Adipose tissue (tissue), 3 donors: ENCODE data around the gene CYFIP1. TPM values are rescaled to one million over a fixed set of nuclear protein-coding genes. Genes with fewer than 3 reads are reported as not detected.

Experiments used
- H3K27ac ChIP-seq: one replicate; pipeline ENCODE4 v1.5.1; 2013; ENCODE audit warnings: low read depth, low read length
- WGBS, 3 donors: extraction: QIAGEN DNeasy Blood & Tissue Kit; methylation state at CpG; one replicate each; pipeline ENCODE4 v1.1.7; 2013; 5-methylcytosine and 5-hydroxymethylcytosine counted together
- polyA plus RNA-seq, 3 donors: library from polyadenylated mRNA; stranded (reverse); fragments of 200-250 nt; gene quantifications; one replicate each; pipeline ENCODE4 v1.2.3, GENCODE V29; 2013
- donor health status: healthy with polysubstance abuse.
- donor health status: Bipolar disorder and iron deficiency.
- donor health status: healthy.

The CYFIP1 gene
- polyA plus RNA-seq, 3 donors: 26.5 to 52.9 (median 27.3) TPM

GRCh38 chr15:22973987-22974386, 6.2 kb downstream of the CYFIP1 start:
- 74 to 89% (median 83%) methylated on average over 4 of the region's 4 CpGs for WGBS, 3 donors
- no peak overlapping the region for H3K27ac ChIP-seq

DNA sequence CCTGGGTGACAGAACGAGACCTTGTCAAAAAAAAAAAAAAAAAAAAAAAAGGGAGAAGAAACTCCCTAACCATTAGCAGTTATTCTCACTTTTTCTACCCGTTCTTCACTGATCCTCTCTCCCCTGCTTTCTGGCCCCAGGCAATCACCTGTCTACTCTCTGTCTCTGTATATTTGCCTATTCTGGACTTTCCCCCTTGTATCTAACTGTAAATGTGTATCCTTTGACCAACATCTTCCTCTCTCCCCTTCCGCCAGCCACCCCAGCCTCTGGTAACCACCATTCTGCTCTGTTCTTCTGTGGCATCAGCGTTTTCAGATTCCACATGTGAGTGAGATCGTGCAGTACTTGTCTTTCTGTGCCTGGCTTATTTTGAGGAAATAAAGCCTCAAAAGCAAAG, 6.9 kb downstream of the CYFIP1 start:
- WGBS, 3 donors: 38 to 54% (median 41%) methylated on average over 5 of the region's 5 CpGs
- H3K27ac ChIP-seq: no peak overlapping the region

DNA sequence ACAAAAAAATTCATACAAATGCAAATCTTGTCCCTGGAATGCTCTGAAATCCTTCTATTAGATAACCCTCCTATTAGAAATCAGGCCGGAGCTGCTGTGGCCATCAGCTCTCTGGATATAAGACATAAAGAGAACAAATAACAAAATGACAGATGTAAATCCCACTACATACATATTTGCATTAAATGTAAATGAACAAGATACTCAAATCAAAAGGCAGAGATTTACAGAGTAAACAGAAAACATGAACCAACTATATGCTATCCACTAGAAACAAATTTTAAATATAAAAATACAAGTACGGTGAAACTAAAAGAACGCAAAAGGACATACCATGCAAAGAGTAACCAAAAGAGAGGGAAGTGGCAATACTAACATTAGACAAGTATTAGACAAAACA, 10.7 kb downstream of the CYFIP1 start:
- no peak overlapping the region for H3K27ac ChIP-seq
- 96 to 99% (median 98%) methylated on average over 3 of the region's 3 CpGs for WGBS, 3 donors

- no peak overlapping the region for H3K27ac ChIP-seq
- 49 to 72% (median 51%) methylated on average over 5 of the region's 5 CpGs for WGBS, 3 donors
Observed at GRCh38 chr15:22968366-22968765, 11.8 kb downstream of the CYFIP1 start.

GRCh38 chr15:22967084-22967770, 12.9 kb downstream of the CYFIP1 start:
- 89 to 94% (median 90%) methylated on average over 15 of the region's 15 CpGs for WGBS, 3 donors
- no peak overlapping the region for H3K27ac ChIP-seq

GRCh38 chr15:22966321-22967083, 13.7 kb downstream of the CYFIP1 start:
- 81 to 88% (median 85%) methylated on average over 18 to 20 of the region's 20 CpGs for WGBS, 3 donors
- H3K27ac ChIP-seq: no peak overlapping the region

DNA sequence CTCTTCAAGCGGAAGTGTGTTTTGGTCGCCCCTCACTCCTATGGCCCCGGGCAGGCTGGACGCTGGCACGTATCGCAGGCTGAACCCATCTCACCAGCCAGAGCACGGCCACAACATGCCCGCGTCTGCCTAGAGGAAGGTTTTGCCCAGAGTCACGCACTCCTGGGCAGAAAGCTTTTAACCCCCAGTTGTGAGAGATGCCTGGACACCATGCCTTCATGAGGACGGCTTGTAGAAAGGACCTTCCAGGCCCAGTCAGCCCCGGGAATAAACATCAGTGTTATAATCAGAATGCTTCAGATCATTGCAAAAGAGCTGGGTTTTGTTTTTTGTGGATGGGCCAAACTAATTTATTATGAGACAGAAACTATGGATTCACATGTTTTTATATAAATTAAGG, 16.5 kb downstream of the CYFIP1 start:
- WGBS, 3 donors: 55 to 60% (median 57%) methylated on average over 12 of the region's 12 CpGs

GRCh38 chr15:22962611-22963010, 17.6 kb downstream of the CYFIP1 start:
- 93 to 97% (median 96%) methylated on average over 12 of the region's 12 CpGs for WGBS, 3 donors
- H3K27ac ChIP-seq: no peak overlapping the region

More for the DNA sequence above, 16.5 kb downstream of the CYFIP1 start:
- H3K27ac ChIP-seq: no peak overlapping the region

GRCh38 chr15:22961762-22962161, 18.4 kb downstream of the CYFIP1 start:
- 3 to 6% (median 3%) methylated on average over 1 of the region's 1 CpG for WGBS, 3 donors
- H3K27ac ChIP-seq: no peak overlapping the region

- 85 to 89% (median 87%) methylated on average over 8 of the region's 8 CpGs for WGBS, 3 donors
- H3K27ac ChIP-seq: no peak overlapping the region
Observed at GRCh38 chr15:22960556-22960955, 19.6 kb downstream of the CYFIP1 start.

DNA sequence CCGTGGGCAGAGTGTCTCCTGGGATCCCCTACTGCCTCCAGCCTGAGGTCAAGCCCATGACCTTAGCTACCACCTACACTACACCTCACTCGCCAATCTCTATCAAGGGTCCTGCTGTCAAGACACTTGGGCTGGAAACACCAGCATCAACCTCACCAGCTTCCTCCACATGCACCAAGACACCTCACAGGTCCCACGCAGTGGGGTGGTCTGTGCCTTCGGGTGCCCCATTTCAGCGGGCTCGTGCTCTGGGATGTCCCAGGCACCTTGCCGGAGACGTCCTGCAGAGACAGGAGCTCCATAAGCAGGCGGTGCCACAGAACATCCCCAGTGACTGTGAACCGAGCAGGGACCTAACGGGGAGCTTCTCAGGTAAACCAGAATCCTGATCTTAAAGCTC, 20.0 kb downstream of the CYFIP1 start:
- WGBS, 3 donors: 85 to 92% (median 92%) methylated on average over 11 of the region's 11 CpGs

DNA sequence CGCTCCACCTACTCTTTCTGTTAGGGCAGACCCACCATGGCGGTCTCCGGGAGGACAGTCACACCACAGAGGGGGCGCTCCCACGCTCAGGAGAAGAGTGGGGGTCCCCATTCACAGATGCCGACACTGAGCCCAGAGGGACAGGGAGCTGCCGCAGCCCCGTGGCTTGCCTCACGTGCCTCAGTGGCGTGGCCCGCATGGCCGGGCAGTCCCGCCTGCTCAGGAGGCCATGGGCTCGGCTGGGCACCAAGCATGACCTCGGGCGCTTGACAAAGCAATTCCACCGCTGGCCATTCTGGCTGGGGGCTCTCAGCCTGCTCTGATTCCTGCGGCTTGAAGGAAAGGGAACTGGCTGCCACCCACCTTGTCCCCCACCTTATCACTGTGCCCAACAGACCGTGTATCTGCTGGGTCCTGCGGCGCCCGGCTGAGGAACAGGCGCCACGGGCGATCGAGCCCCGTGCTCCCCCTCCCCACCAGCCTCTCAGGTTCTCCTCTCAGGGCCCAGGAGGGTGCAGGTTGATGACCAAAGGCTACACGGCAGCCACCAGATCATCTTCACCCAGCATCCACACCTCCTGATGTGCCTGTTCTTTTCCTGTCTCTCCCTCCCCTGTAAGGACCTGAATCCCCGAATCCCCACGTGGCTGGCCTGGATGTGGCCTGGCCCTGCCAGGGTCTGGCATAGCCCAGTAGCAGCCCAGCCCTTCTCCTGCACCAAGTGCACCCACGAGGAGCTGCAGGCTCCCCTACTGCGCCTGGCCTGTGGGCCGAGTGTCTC, 20.7 kb downstream of the CYFIP1 start:
- no peak overlapping the region for H3K27ac ChIP-seq
- WGBS, 3 donors: 88 to 91% (median 90%) methylated on average over 33 of the region's 33 CpGs

More for the DNA sequence above, 20.0 kb downstream of the CYFIP1 start:
- H3K27ac ChIP-seq: no peak overlapping the region

- WGBS, 3 donors: 85 to 90% (median 86%) methylated on average over 16 of the region's 16 CpGs
- H3K27ac ChIP-seq: no peak overlapping the region
Observed at GRCh38 chr15:22958487-22959280, 21.5 kb downstream of the CYFIP1 start.

GRCh38 chr15:22956978-22957260, 23.2 kb downstream of the CYFIP1 start:
- WGBS, 3 donors: 67 to 99% (median 75%) methylated on average over 14 of the region's 14 CpGs
- H3K27ac ChIP-seq: no peak overlapping the region

DNA sequence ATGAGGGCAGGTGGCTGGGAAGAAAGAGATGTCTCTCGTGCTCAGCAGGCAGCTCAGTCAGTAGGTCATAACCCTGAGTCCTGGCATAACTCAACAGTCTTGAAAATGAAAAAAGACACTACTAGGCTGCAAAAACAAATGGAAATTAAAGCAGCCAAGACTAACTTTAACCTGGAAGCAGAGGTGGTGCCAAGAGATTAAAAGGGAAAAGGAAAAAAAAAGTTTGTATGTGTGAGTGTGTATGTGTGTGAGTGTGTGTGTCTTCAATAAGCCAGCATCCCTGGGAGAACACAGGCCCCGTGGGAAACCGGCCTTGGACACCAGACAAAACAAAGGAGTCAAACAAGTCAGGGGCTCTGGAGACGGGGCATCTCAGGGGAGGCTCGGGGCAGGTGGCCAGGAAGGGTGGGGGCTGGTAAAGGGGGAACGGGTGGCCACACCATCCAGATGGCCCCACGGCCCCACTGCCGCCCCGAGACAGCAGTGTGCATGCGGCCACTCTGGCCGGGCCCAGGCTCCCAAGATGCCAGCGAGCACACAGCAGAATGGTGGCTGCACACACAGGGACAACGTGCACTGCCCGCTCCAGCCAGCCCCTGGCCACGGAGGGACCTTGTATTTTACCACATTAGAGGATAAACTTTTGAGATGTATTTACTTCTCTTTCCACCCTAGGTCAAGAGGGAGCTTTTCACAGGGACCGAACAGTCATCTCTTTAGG, 23.8 kb downstream of the CYFIP1 start:
- H3K27ac ChIP-seq: no peak overlapping the region
- 38 to 53% (median 46%) methylated on average over 16 of the region's 16 CpGs for WGBS, 3 donors

DNA sequence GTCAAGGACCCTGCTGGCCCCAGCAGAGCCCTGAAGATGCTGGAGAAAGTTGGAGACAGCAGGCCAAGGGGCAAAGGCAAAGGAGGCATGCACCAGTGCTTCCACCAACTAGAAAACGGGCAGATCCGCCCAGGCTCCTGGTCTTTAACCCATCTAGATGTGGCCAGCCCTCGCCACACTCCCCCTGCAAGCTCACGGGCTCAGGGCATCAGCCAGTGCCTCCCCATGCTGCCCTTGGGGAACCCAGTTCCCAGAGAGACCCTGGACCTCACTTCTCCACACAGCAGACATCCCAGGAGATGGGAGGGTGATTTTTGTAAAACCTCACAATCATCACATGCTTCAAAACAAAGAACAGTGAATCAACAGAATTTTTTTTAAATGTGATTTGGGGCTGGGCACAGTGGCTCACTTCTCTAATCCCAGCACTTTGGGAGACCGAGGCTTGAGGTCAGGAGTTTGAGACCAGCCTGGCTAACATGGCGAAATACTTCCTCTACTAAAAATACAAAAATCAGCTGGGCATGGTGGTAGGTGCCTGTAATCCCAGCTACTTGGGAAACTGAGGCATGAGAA, 24.5 kb downstream of the CYFIP1 start:
- H3K27ac ChIP-seq: no peak overlapping the region
- WGBS, 3 donors: 68 to 84% (median 81%) methylated on average over 6 of the region's 6 CpGs

- H3K27ac ChIP-seq: no peak overlapping the region
- 53 to 82% (median 79%) methylated on average over 14 of the region's 14 CpGs for WGBS, 3 donors
Observed at GRCh38 chr15:22954798-22955543, 25.2 kb downstream of the CYFIP1 start.
